HG03103 (cell line): Measurements from ENCODE around the gene CPT1B.
"Not testable (repeated sequence)": the region's sequence is repeated elsewhere in the genome, so short reads cannot be mapped to it uniquely, and the experiment has no call there.

Source experiments
- ATAC-seq: cut with Tn5 transposase; IDR thresholded peaks from one replicate; pipeline ENCODE4 v1.9.1; 2021; ENCODE audit warnings: low read depth; ENCODE audit not compliant: unreplicated experiment

The CPT1B gene

GRCh38 chr22:50577987-50578775 lies at the start of gene CPT1B:
Gene CPT1B (minus strand): TSS chr22:50578427. CDS start chr22:50577915, 512 bp downstream.
- ATAC-seq = no peak

GRCh38 chr22:50626850-50627641 lies 48.8 kb upstream of the CPT1B start:
- no peak for ATAC-seq

GRCh38 chr22:50626314-50626849 lies 48.2 kb upstream of the CPT1B start:
- no peak for ATAC-seq

- no peak for ATAC-seq
Measured at GRCh38 chr22:50625568-50626313, 47.5 kb upstream of the CPT1B start.

GRCh38 chr22:50625131-50625567 lies 46.9 kb upstream of the CPT1B start:
- ATAC-seq = no peak

- no peak for ATAC-seq
Measured at GRCh38 chr22:50624347-50625130, 46.3 kb upstream of the CPT1B start.

GRCh38 chr22:50622723-50623327 lies 44.6 kb upstream of the CPT1B start:
- ATAC-seq = no peak

- no peak for ATAC-seq
Measured at GRCh38 chr22:50621948-50622722, 43.9 kb upstream of the CPT1B start.

- no peak for ATAC-seq
Measured at GRCh38 chr22:50621356-50621880, 43.2 kb upstream of the CPT1B start.

- ATAC-seq = no peak
Measured at GRCh38 chr22:50620593-50621355, 42.5 kb upstream of the CPT1B start.

- not testable (repeated sequence) for ATAC-seq
Measured at GRCh38 chr22:50614296-50614695, 36.1 kb upstream of the CPT1B start.

- no peak for ATAC-seq
Measured at GRCh38 chr22:50613291-50613981, 35.2 kb upstream of the CPT1B start.

GRCh38 chr22:50612528-50613221 lies 34.4 kb upstream of the CPT1B start:
- no peak for ATAC-seq

- ATAC-seq = no peak
Measured at GRCh38 chr22:50612168-50612527, 33.9 kb upstream of the CPT1B start.

- ATAC-seq = no peak
Measured at GRCh38 chr22:50611341-50612060, 33.3 kb upstream of the CPT1B start.

- no peak for ATAC-seq
Measured at GRCh38 chr22:50610581-50610980, 32.4 kb upstream of the CPT1B start.
